Keratinocyte (primary cell): ENCODE results near the gene MIB2.

Experiments
- EZH2 ChIP-seq: IDR thresholded peaks from one replicate; pipeline ENCODE4 v1.6.1; 2012; ENCODE audit warnings: inconsistent platforms, mild to moderate bottlenecking, low read length, moderate library complexity
- TF ChIP-seq, protein P1 (sequence below), 3 experiments: IDR thresholded peaks in 1 of 3; conservative IDR thresholded peaks in 1 of 3; optimal IDR thresholded peaks in 1 of 3; 2 replicates in 2 of 3; 3 replicates in 1 of 3; pipeline versions ENCODE3 to v1.5.1; 2011; ENCODE audit warnings: low read length in 3 of 3, mild to moderate bottlenecking in 3 of 3, moderate library complexity in 2 of 3, control low read depth in 1 of 3, inconsistent platforms in 1 of 3; ENCODE audit not compliant: insufficient read depth in 2 of 3; ENCODE audit errors: extremely low read depth in 1 of 3

DNA sequence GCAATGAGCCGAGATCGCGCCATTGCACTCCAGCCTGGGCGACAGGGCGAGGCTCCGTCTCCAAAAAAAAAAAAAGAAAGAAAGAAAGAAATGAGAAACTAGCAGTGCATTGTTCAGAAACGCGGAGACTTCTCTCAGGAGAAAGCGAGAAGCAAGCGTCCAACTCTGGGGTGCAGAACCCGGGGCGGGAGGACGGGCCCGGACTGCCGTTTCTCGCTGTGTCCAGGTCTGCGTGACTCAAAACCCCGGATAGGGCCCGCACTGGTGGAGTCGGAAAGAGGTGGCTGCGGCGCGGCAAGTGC lies 395 bp upstream of the MIB2 start:
- TF ChIP-seq EZH2 = no peak
- TF ChIP-seq, protein P1, sequence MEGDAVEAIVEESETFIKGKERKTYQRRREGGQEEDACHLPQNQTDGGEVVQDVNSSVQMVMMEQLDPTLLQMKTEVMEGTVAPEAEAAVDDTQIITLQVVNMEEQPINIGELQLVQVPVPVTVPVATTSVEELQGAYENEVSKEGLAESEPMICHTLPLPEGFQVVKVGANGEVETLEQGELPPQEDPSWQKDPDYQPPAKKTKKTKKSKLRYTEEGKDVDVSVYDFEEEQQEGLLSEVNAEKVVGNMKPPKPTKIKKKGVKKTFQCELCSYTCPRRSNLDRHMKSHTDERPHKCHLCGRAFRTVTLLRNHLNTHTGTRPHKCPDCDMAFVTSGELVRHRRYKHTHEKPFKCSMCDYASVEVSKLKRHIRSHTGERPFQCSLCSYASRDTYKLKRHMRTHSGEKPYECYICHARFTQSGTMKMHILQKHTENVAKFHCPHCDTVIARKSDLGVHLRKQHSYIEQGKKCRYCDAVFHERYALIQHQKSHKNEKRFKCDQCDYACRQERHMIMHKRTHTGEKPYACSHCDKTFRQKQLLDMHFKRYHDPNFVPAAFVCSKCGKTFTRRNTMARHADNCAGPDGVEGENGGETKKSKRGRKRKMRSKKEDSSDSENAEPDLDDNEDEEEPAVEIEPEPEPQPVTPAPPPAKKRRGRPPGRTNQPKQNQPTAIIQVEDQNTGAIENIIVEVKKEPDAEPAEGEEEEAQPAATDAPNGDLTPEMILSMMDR (optimal IDR thresholded peaks at IDR 0.05 in 1 of 3, IDR thresholded peaks at IDR 0.05 in 1 of 3, conservative IDR thresholded peaks at IDR 0.05 in 1 of 3; ENCODE audit: extremely low read depth in 1 of 3, insufficient read depth in 2 of 3, low read length in 3 of 3) = no peak
